ENCODE data around the gene CCR7.

DNA sequence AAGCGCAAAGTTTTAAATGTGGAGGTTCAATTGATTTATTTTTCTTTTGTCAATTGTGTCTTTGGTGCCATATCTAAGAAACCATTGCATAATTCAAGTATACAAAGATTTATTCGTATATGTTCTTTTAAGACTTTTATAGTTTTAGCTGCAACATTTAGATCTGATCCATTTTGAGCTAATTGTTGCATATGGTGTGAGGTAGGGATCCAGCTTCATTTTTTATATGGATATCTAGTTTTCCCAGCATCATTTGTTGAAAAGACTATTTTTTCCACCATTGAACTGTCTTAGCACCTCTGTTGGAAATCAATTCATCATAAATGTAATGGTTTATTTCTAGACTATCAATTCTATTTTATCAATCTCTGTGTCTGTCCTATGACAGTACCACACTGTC, 2.1 kb upstream of the CCR7 start:
- TF ChIP-seq, protein P1, sequence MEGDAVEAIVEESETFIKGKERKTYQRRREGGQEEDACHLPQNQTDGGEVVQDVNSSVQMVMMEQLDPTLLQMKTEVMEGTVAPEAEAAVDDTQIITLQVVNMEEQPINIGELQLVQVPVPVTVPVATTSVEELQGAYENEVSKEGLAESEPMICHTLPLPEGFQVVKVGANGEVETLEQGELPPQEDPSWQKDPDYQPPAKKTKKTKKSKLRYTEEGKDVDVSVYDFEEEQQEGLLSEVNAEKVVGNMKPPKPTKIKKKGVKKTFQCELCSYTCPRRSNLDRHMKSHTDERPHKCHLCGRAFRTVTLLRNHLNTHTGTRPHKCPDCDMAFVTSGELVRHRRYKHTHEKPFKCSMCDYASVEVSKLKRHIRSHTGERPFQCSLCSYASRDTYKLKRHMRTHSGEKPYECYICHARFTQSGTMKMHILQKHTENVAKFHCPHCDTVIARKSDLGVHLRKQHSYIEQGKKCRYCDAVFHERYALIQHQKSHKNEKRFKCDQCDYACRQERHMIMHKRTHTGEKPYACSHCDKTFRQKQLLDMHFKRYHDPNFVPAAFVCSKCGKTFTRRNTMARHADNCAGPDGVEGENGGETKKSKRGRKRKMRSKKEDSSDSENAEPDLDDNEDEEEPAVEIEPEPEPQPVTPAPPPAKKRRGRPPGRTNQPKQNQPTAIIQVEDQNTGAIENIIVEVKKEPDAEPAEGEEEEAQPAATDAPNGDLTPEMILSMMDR (conservative IDR thresholded peaks at IDR 0.05; ENCODE audit: low read depth, low read length), result no peak
- TF ChIP-seq MXI1 (IDR thresholded peaks at IDR 0.05; ENCODE audit: borderline replicate concordance, low read depth, low read length), result no peak
- TF ChIP-seq CEBPB (IDR thresholded peaks at IDR 0.05; ENCODE audit: low read depth, low read length), result no peak

All from IMR-90 (cell line).